HG02938 (cell line): Measurements from ENCODE around the gene MCHR2.

Experiments used
- ATAC-seq: cut with Tn5 transposase; IDR thresholded peaks from one replicate; pipeline ENCODE4 v1.9.1; 2021; ENCODE audit warnings: mild to moderate bottlenecking, moderate library complexity; ENCODE audit not compliant: unreplicated experiment

The MCHR2 gene

DNA sequence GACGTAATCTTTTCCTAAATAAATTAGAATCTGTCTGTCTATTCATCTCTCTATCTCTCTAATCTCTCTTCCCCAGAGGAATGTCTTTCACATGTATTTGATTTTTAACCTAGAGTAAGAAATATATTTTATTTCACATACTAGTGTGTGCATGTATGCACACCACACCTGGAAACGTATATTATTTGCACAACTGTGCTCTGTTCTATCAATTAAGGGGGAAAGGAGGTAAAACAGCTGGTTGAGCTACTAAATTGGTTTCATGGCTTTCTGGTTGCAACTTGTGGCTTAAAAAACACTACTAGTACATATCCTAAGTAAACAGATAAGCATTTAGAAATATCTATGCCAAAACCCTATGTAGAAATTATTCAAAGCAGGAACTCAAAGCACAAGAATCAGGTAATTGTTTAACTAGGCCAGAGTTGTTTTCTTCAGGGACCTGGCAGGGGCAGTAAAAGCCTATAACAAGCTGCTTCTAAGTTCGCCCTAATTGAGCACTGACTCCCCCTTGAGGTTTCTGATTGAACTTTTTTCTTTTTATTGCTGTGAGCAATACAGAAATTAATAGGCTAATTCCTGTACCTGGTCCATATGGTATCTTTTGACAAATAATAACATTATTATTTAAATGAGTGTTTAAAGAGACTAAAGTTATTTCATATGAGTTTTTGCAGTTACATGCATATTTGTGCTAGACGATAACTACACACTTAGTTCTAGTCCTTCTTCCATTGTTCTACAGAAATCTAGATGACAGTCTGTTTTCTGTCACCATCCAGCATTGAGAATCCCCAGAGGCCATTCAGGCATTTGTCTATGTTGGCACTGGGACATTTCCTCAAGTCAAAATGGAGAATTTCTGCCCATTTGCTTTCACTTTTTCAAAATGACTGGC is 88.6 kb downstream of the MCHR2 start:
- peak; percentile 94 for ATAC-seq

DNA sequence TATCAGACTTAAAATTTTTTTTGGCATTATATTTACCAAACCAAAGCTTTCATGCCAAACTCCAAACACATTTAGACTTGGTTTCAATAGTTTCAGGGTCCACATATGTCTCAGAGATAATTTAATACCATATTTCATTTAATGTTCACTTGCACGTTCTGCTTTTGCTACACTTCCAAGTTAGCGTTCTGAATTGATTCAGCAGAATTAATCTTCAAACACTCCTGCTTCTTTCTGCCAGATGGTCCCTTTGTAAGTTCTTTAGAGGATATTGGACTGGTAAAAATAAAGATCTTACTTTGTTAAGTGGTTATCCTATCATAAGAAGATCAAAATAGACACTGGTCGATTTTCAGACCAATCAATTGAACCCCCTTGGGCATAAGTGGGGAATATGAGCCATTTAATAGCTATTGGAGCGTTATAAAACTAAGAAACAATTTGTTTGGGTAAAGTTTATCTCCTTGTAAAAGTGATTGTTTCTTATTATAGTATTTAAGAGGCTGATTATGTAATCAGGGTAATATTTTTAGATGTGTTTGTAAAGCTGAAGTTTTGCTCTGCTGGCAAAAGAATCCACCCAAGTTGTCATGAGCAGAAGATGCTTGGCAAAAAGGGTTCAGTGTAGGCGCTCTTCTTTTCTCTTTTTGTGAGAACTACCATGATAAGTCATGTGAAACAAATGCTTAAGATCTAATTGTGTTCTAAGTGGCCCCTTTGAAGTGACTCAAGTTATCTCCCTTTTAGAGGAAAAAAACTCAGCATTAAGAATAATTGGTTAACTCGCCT is 92.2 kb downstream of the MCHR2 start:
- ATAC-seq = no peak

DNA sequence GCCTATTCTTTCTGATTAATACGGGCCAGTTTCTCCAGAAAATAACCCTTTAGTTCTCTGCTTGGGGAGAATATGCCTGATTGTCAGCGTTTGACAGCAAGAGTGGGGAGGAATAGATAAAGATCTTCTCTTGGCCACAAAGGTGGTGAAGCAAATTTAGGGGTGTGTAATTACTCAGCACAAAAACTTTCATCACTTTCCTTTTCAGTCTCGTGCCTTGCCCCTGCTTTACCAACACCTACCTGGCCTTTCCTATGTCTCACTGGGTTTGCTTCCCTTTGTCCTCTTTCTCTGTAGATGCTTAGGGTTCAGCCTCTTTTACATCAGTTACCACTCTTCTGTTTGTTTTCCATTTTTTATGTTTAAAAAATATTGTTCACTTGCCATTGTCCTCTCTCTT is 99.2 kb downstream of the MCHR2 start:
- ATAC-seq = no peak

- no peak for ATAC-seq
Observed at GRCh38 chr6:99887066-99887465, 107.0 kb downstream of the MCHR2 start.

- no peak for ATAC-seq
Observed at GRCh38 chr6:99885051-99885450, 109.0 kb downstream of the MCHR2 start.

DNA sequence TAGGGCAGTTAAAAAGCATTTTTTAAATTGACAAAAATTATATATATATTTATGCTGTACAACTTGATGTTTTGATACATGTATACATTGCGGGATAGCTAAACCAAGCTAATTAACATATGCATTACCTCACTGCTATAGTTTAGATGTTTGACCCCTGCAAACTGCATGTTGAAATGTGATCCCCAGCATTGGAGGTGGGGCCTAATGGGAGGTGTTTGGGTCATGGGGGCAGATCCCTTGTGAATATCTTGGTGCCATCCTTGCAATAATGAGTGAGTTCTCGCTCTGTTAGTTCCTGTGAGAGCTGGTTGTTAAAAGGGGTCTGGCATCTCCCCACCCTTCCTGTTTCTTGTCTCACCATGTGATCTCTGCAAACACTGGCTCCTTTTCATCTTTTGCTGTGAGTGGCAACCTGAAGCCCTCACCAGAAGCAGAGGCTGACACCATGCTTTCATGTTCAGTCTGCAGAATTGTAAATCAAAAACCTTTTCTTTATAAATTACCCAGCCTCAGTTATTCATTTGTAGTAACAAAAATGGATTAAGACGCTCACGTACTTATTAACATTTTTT is 111.8 kb downstream of the MCHR2 start:
- ATAC-seq = no peak

- ATAC-seq = no peak
Observed at GRCh38 chr6:99879431-99879830, 114.6 kb downstream of the MCHR2 start.

GRCh38 chr6:99875068-99875467 is 119.0 kb downstream of the MCHR2 start:
- ATAC-seq = no peak

GRCh38 chr6:99873084-99873483 is 120.9 kb downstream of the MCHR2 start:
- ATAC-seq = no peak

DNA sequence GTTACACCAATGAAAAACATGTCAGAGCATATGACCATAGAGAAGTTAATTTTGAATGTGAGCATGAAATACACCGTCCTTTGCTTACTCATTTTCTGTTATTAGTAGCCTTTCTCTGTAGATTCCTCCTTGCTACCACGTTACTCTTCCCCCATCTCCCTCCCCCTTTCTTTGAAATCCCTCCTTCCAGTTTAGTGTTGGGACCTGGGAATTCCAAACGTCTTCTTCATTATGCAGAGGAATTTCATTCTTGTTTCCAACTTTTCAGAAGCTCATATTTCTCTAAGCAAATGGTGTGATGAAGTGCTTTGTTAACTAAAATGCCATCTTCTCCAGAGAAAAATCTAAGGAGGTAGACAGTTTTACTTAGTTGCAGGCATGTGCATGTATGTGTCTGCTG is 122.4 kb downstream of the MCHR2 start:
- ATAC-seq = no peak
